ENCODE data around the gene GID8.

The GID8 gene

DNA sequence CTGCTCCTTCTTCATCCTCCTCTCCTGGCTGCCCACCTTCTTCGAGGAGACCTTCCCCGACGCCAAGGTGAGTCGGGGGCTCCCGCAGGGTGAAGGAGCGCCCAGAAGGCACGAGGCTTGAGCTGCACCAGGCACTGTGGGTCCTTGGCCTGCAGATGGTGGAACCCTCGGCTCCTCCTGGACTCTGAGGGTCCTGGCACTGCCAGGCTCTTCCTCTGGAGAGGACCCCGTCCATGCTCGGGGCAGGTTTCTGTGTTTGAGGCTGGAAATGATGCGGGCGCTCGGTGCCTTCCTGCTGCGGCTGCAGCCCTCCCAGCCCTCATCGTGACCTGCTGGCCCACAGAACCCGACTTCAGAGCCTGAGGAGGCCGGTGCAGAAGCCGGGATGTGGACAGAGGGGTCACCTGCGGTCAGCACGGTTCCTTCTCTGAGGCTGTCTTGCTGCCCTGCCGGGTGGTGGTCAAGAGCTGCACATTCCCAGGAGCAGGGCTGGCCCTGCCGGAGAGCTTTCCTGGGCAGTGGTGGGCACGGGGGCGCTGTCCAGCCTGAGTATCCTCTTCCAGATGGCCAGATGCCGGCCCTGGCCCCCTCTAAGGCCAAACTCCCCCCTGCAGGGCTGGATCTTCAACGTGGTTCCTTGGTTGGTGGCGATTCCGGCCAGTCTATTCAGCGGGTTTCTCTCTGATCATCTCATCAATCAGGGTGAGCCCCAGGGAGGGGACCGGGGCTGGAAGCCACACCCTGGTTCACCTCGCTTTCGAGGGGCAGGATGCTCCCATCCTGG lies 25.9 kb downstream of the GID8 start:
- no peaks in the 10 kb centered on the region for H3K9me3 ChIP-seq (ENCODE audit: low read length)
- no peak overlapping the region for H3K4me3 ChIP-seq (ENCODE audit: low read depth in 1 of 2, low read length in 2 of 2)
- H3K36me3 ChIP-seq (ENCODE audit: insufficient read depth, low read length), result no peaks in the 10 kb centered on the region
- H3K9ac ChIP-seq (ENCODE audit: low read length), result no peak overlapping the region
- H3K27me3 ChIP-seq (ENCODE audit: control insufficient read depth in 1 of 2, insufficient read depth in 2 of 2, low read length in 2 of 2), result no peaks in the 10 kb centered on the region
- H3K4me1 ChIP-seq (ENCODE audit: insufficient read depth, low read length), result no peaks in the 10 kb centered on the region
- H3K27ac ChIP-seq (ENCODE audit: low read depth, low read length), result no peak overlapping the region

DNA sequence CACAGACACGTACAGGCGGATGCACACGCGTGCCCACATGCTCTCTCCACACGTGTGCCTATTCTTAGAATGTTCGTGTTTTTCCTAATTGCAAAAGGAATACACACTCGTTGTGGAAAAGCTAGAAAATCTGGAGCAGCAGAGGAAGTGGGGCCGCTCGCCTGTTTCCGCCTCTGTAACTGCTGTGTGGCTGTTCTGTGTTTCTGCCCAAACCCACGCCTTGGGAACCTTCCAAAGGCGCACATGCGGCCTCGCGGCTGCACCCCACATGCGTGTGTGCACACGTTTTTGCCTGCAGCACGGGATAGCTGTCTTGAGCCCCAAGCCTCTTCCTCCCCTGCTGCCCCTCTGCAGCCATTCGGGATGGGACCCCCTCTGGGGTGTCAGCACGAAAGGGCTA lies 26.8 kb downstream of the GID8 start:
- Histone ChIP-seq H3K27me3 (ENCODE audit: control insufficient read depth in 1 of 2, insufficient read depth in 2 of 2, low read length in 2 of 2) (peaks cover 0 to 4% of the 10 kb centered on the region in 2 donors), H3K4me3 (ENCODE audit: low read depth in 1 of 2, low read length in 2 of 2) (no peak overlapping the region), H3K9me3 (ENCODE audit: low read length) (no peaks in the 10 kb centered on the region), H3K9ac (ENCODE audit: low read length) (no peak overlapping the region), H3K36me3 (ENCODE audit: insufficient read depth, low read length) (no peaks in the 10 kb centered on the region), H3K4me1 (ENCODE audit: insufficient read depth, low read length) (no peaks in the 10 kb centered on the region), H3K27ac (ENCODE audit: low read depth, low read length) (no peak overlapping the region)

DNA sequence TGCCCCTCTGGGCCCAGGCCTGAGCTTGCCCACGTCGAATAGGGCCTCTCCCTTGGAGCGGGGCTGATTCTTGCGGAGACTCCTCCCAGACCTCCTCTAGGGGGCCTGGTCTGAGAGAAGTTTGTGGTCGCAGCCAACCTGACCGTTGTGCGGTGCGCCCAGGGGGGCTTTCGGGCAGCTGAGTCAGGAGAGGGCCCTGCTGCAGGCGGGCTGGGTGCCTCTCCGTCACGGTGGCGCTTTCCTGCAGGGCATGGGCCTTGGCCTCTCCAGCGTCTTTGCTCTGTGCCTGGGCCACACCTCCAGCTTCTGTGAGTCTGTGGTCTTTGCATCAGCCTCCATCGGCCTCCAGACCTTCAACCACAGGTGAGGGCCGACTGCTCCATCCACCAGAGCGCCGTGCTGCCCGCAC lies 27.4 kb downstream of the GID8 start:
- no peaks in the 10 kb centered on the region for H3K36me3 ChIP-seq (ENCODE audit: insufficient read depth, low read length)
- H3K4me3 ChIP-seq (ENCODE audit: low read depth in 1 of 2, low read length in 2 of 2), result no peak overlapping the region
- peaks cover 0 to 11% of the 10 kb centered on the region in 2 donors for H3K27me3 ChIP-seq (ENCODE audit: control insufficient read depth in 1 of 2, insufficient read depth in 2 of 2, low read length in 2 of 2)
- no peaks in the 10 kb centered on the region for H3K9me3 ChIP-seq (ENCODE audit: low read length)
- H3K27ac ChIP-seq (ENCODE audit: low read depth, low read length), result no peak overlapping the region
- H3K4me1 ChIP-seq (ENCODE audit: insufficient read depth, low read length), result no peaks in the 10 kb centered on the region
- no peak overlapping the region for H3K9ac ChIP-seq (ENCODE audit: low read length)

DNA sequence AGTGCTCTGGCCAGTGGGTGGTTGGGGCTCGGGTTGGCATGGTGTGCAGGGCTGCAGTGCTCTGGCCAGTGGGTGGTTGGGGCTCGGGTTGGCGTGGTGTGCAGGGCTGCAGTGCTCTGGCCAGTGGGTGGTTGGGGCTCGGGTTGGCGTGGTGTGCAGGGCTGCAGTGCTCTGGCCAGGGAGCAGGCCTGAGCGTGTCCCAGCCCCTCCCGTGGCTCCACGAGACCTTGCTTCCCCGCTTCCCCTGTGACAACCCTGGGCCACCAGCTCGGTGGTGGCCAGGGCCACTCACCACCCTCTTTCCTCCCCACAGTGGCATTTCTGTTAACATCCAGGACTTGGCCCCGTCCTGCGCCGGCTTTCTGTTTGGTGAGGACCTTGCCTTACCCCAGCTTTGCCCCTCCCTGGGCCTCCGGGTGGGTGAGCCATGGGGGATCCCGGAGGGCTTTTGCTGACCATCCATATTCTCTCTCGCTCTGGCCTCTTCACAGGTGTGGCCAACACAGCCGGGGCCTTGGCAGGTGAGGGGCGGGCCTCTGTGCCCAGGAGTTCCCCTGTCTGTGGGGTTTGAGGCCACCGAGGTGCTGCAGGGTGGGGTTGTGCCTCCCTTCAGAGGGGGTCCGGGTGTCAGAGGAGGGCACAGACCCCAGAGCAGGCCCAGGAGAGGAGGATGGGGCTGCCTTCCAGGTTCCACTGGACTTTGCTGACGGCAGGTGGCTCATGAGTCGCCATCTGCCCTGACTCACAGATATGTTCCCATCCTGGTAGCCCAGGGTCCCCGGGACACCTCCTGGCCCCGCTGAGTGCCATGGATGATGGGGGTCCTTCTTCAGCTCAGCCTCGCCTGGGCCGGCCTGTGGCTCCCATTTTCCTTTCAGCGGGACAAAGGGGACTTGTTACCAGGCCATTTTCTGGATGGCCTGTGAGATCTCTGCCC lies 28.5 kb downstream of the GID8 start:
- Histone ChIP-seq H3K4me3 (ENCODE audit: low read depth in 1 of 2, low read length in 2 of 2) (no peak overlapping the region), H3K36me3 (ENCODE audit: insufficient read depth, low read length) (no peaks in the 10 kb centered on the region), H3K27me3 (ENCODE audit: control insufficient read depth in 1 of 2, insufficient read depth in 2 of 2, low read length in 2 of 2) (peaks cover 4 to 22% of the 10 kb centered on the region in 2 donors)

DNA sequence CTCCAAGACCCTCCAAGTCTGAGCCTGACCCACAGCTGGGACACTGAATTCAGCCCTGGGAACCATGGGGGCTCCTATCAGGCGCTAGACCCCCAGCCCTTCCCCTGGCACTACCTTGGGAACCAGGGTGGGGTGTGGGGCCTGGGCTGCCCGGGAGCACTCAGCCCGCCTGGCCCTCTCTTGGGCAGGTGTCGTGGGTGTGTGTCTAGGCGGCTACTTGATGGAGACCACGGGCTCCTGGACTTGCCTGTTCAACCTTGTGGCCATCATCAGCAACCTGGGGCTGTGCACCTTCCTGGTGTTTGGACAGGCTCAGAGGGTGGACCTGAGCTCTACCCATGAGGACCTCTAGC lies 29.2 kb downstream of the GID8 start:
- Histone ChIP-seq H3K27ac (ENCODE audit: low read depth, low read length) (no peak overlapping the region), H3K9ac (ENCODE audit: low read length) (no peak overlapping the region), H3K9me3 (ENCODE audit: low read length) (no peaks in the 10 kb centered on the region), H3K36me3 (ENCODE audit: insufficient read depth, low read length) (no peaks in the 10 kb centered on the region), H3K4me1 (ENCODE audit: insufficient read depth, low read length) (no peaks in the 10 kb centered on the region), H3K4me3 (ENCODE audit: low read depth in 1 of 2, low read length in 2 of 2) (no peak overlapping the region), H3K27me3 (ENCODE audit: control insufficient read depth in 1 of 2, insufficient read depth in 2 of 2, low read length in 2 of 2) (peaks cover 10 to 28% of the 10 kb centered on the region in 2 donors)

More for the DNA sequence above, 28.5 kb downstream of the GID8 start:
- no peak overlapping the region for H3K9ac ChIP-seq (ENCODE audit: low read length)
- H3K4me1 ChIP-seq (ENCODE audit: insufficient read depth, low read length), result no peaks in the 10 kb centered on the region
- no peaks in the 10 kb centered on the region for H3K9me3 ChIP-seq (ENCODE audit: low read length)
- no peak overlapping the region for H3K27ac ChIP-seq (ENCODE audit: low read depth, low read length)

DNA sequence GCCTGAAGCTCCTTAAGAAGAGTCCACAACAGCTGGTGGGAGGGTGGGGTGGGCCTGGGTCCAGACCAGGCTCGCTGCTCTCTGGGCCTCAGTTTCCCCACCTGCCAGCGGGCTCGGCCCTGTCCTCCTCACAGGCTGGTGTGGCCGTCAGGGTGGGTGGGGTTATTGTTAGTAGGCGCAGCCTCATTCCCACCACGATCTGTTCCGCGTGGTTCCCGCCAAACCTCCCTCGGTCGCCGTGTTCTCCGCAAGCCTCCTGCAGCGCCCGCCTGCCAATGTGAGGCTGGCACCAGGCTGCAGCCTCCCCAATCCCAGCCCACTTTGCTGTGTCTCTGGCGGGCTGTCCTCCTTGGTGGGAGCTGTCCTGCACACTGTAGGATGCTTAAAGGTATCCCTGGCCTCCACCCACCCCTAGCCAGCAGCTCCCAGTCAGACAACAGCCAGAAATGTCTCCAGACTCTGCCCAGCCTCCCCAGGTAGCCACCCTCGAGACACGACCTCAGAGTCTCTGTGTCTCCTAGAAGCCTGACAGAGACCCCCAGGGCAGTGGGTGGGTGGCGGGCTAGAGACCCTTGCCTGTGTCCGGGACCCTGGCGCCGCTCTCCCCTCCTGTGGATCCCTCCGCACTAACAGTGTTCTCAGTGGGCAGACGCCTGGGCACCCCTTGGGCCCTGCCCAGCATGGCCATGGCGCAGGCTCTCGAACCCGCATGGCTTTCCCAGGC lies 29.8 kb downstream of the GID8 start:
- Histone ChIP-seq H3K4me3 (ENCODE audit: low read depth in 1 of 2, low read length in 2 of 2) (no peak overlapping the region), H3K27me3 (ENCODE audit: control insufficient read depth in 1 of 2, insufficient read depth in 2 of 2, low read length in 2 of 2) (peaks cover 11 to 34% of the 10 kb centered on the region in 2 donors)

DNA sequence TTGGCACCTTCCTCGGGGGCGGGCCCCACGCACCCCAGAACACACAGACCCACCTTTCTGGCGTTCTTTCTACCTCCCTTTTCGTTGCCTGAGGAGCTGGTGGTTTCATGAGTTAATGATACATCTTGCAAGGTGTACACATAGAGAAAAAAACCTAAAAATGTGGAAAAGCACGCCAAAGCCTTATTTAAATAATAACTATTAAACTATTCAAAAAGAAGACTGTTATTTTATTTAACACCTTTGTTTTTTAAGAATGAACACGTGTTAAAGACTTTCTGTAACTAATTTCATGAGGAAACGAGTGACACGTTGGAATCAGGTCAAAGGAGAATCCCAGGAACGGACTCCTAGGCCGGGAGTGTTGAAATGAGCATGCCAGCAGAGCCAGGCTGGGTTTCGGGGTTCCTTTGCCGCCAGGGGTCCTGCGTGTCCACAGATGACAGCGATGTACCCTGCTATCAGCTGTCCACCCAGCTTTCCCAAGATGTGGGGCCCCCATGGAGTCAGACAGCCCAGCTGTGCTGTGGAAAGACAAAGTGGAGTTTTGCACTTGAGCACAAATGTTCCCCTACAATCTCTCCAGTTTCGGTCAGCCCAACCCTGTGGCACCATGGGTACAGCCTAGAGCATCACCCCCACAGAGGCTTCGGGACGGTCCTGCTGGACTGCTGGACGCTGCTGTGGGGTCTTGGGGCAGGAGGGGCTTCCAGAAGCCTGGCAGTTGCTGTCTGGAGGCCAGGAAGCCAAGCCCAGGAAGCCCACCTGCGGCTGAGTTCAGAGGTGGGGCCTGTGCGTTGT lies 30.6 kb downstream of the GID8 start:
- Histone ChIP-seq H3K27me3 (ENCODE audit: control insufficient read depth in 1 of 2, insufficient read depth in 2 of 2, low read length in 2 of 2) (peaks cover 11 to 42% of the 10 kb centered on the region in 2 donors), H3K9me3 (ENCODE audit: low read length) (no peaks in the 10 kb centered on the region), H3K9ac (ENCODE audit: low read length) (no peak overlapping the region), H3K36me3 (ENCODE audit: insufficient read depth, low read length) (no peaks in the 10 kb centered on the region), H3K4me1 (ENCODE audit: insufficient read depth, low read length) (peaks cover 3% of the 10 kb centered on the region), H3K27ac (ENCODE audit: low read depth, low read length) (no peak overlapping the region), H3K4me3 (ENCODE audit: low read depth in 1 of 2, low read length in 2 of 2) (no peak overlapping the region)

More for the DNA sequence above, 29.8 kb downstream of the GID8 start:
- no peaks in the 10 kb centered on the region for H3K9me3 ChIP-seq (ENCODE audit: low read length)
- H3K4me1 ChIP-seq (ENCODE audit: insufficient read depth, low read length), result peaks cover 2% of the 10 kb centered on the region
- H3K27ac ChIP-seq (ENCODE audit: low read depth, low read length), result no peak overlapping the region
- H3K9ac ChIP-seq (ENCODE audit: low read length), result no peak overlapping the region
- H3K36me3 ChIP-seq (ENCODE audit: insufficient read depth, low read length), result no peaks in the 10 kb centered on the region

DNA sequence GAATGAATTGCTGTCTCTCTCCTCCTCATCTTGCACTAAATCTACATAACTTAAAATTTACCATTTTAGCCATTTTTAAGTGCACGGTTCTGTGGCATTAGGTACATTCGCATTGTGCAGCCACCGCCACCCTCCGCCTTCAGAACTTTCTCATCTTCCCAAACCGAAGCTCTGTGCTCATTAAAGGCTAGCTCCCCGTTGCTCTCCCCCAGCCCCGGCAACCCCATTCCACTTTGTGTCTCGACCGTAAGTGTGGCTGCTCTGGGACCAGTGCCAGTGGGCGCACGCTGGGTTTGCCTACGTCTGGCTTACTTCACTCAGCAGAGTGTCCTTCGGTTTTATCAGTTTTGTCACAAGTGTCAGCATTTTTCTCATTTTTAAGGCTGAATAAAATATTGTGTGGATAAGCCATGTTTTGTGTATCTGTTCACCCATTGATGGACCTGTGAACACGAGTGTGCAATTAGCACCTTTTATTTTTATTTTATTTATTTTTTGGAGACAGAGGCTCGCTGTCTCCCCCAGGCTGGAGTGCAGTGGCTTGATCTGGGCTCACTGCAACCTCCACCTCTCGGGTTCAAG lies 31.3 kb downstream of the GID8 start:
- Histone ChIP-seq H3K4me3 (ENCODE audit: low read depth in 1 of 2, low read length in 2 of 2) (no peak overlapping the region), H3K36me3 (ENCODE audit: insufficient read depth, low read length) (no peaks in the 10 kb centered on the region), H3K4me1 (ENCODE audit: insufficient read depth, low read length) (peaks cover 3% of the 10 kb centered on the region), H3K9me3 (ENCODE audit: low read length) (no peaks in the 10 kb centered on the region), H3K27me3 (ENCODE audit: control insufficient read depth in 1 of 2, insufficient read depth in 2 of 2, low read length in 2 of 2) (peaks cover 16 to 49% of the 10 kb centered on the region in 2 donors), H3K27ac (ENCODE audit: low read depth, low read length) (no peak overlapping the region), H3K9ac (ENCODE audit: low read length) (no peak overlapping the region)

DNA sequence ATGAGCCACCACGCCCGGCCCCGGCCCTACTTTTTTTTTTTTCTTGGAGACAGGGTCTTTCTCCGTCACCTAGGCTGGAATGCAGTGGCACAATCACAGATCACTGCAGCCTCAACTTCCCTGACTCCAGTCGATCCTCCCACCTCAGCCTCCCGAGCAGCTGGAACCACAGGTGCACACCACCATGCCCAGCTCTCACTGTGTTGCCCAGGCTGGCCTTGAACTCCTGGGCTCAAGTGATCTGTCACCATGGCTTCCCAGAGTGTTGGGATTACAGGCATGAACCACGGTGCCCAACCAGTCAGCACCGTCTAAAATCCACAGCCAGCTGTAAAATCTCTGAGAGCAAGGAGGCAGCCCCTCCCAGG lies 32.0 kb downstream of the GID8 start:
- H3K4me1 ChIP-seq (ENCODE audit: insufficient read depth, low read length), result peaks cover 3% of the 10 kb centered on the region
- H3K4me3 ChIP-seq (ENCODE audit: low read depth in 1 of 2, low read length in 2 of 2), result no peak overlapping the region
- H3K9ac ChIP-seq (ENCODE audit: low read length), result no peak overlapping the region
- H3K27ac ChIP-seq (ENCODE audit: low read depth, low read length), result no peak overlapping the region
- no peaks in the 10 kb centered on the region for H3K9me3 ChIP-seq (ENCODE audit: low read length)
- H3K27me3 ChIP-seq (ENCODE audit: control insufficient read depth in 1 of 2, insufficient read depth in 2 of 2, low read length in 2 of 2), result peaks cover 22 to 55% of the 10 kb centered on the region in 2 donors
- no peaks in the 10 kb centered on the region for H3K36me3 ChIP-seq (ENCODE audit: insufficient read depth, low read length)

DNA sequence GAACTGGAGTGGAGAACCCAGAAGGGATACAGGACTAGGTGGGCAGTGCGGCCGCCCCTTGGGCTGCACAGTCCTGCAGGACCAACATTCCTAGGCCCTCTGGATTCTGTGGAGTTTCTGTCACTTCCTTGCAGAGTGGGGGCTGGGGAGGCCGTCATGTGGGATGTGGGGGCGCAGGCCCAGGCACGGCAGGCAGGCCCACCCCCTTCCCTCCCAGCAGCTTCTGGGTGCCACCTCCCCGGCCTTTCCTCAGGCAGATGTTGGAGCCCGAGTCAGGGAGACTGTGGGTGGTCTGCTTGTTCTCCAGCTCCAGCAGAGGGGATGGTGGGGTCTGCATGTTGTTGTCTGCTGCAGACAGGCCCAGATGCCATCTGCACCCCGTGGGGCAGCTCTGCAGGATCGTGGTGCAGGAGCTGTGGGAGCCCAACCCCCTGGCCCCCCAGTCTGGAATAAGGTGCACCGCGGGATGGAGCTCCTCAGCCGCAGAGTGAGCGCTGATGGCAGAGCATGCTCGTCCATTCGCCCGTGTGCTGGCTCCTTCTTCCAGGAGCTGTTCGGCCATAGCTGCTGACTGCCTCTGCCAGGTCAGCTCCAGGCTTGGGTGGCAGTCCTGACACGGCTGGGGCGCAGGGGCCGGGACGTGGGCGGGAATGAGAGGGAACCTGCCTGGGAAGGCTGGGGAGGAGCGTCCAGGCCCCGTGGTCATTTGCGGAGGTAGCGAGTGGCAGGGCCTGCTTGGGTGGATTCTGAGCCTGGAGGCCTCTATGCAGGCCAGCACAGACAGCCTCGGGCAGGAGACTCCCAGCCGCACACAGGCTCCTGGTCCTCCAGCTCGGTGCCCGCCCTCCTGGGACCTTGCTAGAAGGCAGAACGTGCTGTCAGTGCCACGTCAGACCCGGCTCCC lies 32.6 kb downstream of the GID8 start:
- no peak overlapping the region for H3K27ac ChIP-seq (ENCODE audit: low read depth, low read length)
- H3K9me3 ChIP-seq (ENCODE audit: low read length), result no peaks in the 10 kb centered on the region
- no peak overlapping the region for H3K9ac ChIP-seq (ENCODE audit: low read length)
- no peak overlapping the region for H3K4me3 ChIP-seq (ENCODE audit: low read depth in 1 of 2, low read length in 2 of 2)
- peaks cover 26 to 62% of the 10 kb centered on the region in 2 donors for H3K27me3 ChIP-seq (ENCODE audit: control insufficient read depth in 1 of 2, insufficient read depth in 2 of 2, low read length in 2 of 2)
- H3K4me1 ChIP-seq (ENCODE audit: insufficient read depth, low read length), result peaks cover 3% of the 10 kb centered on the region
- no peaks in the 10 kb centered on the region for H3K36me3 ChIP-seq (ENCODE audit: insufficient read depth, low read length)
